ENCODE data around the gene DMWD. TPM values are rescaled to one million over a fixed set of nuclear protein-coding genes. Genes with fewer than 3 reads are reported as not detected.
A peak's percentile ranks its signal among the peaks of the same experiment; 100 is the strongest.

The DMWD gene
- total RNA-seq, 1 donor: 8.3 TPM

GRCh38 chr19:45790942-45791341 lies 1.7 kb downstream of the DMWD start:
- peak in 2 of 3 donors; percentile 81 to 86 for DNase-seq (ENCODE audit: low read depth in 2 of 3, low spot score in 2 of 3)

GRCh38 chr19:45789035-45789786 lies 3.4 kb downstream of the DMWD start:
- DNase-seq (ENCODE audit: low read depth in 2 of 3, low spot score in 2 of 3): no peak

- no peak for DNase-seq (ENCODE audit: low read depth in 2 of 3, low spot score in 2 of 3)
These were observed 6.1 kb downstream of the DMWD start for GRCh38 chr19:45786533-45786894.

- DNase-seq (ENCODE audit: low read depth in 2 of 3, low spot score in 2 of 3): no peak
These were observed 6.7 kb downstream of the DMWD start for GRCh38 chr19:45785781-45786532.

DNA sequence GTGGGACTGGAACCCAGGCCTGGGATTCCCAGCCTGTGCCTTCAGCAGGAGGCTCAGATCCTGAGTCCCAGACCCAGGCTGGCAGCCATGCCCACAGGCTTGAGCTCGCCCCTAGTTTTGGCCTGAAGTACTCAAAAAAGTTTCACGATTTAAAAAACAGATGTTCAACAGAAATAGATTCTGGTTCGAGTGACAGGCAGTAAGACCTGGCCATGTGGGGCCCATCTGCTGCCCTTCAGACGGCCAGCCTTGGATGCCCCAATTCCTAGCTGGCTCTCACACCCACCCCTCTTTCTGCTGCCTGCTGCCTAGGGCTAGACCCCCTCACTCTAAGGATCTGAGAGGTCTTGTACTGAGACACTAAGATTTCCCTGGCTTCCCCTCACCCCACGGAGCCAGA lies 7.5 kb downstream of the DMWD start:
- no peak for DNase-seq (ENCODE audit: low read depth in 2 of 3, low spot score in 2 of 3)

GRCh38 chr19:45784096-45784495 lies 8.5 kb downstream of the DMWD start:
- no peak for DNase-seq (ENCODE audit: low read depth in 2 of 3, low spot score in 2 of 3)

DNA sequence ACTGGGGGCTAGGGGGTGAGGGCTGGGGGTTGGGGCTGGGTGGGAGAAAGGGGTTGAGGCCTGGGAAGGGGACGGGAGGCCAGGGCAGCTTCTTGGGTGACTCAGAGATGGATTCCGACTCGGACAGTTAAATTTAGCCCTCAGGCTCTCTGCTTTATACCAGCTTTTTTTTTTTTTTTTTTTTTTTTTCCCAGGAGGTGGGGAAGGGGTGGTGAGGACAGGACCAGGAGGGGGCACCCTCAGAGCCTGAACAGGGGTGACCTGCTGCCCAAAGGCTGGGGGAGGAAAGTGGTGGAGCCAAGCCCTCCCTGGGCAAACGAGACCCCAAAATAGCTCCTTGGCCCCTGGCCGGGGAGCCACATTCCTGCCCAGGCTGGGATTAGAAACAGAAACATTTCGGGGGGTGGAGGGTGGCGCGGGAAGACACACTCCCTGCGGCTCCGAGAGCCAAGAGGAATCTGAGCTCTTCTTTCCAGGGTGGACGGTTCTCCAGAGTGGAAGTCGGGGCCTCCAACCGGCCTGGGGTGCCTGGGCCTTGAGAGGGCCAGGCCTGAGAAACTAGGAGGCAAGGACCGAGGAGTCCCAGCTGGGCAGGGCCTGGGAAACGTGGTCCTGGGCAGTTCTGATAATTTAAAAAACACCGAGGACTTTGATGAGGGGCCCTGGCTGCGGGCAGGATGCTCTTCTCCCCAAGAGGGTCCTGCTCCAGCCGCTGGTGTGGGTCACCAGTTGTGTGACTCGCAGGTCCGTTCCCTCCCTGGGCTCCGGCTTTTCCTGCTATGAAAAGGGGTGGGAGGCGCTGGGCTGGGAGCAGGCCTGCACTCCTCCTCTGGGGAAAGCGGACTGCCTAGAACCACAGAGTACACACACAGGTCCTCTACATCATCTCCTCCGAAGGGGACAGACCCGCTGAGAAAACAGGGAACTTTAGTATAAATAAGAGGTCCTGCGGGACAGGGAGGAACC lies 9.5 kb downstream of the DMWD start:
- DNase-seq (ENCODE audit: low read depth in 2 of 3, low spot score in 2 of 3): no peak

- no peak for DNase-seq (ENCODE audit: low read depth in 2 of 3, low spot score in 2 of 3)
These were observed 10.4 kb downstream of the DMWD start, which contains the start of gene DMPK for GRCh38 chr19:45782162-45782691. Gene DMPK, minus strand, starts transcription at chr19:45782490. Its CDS starts 138 bp downstream, at chr19:45782352.

GRCh38 chr19:45781214-45782161 lies 11.2 kb downstream of the DMWD start:
- DNase-seq (ENCODE audit: low read depth in 2 of 3, low spot score in 2 of 3): no peak

DNA sequence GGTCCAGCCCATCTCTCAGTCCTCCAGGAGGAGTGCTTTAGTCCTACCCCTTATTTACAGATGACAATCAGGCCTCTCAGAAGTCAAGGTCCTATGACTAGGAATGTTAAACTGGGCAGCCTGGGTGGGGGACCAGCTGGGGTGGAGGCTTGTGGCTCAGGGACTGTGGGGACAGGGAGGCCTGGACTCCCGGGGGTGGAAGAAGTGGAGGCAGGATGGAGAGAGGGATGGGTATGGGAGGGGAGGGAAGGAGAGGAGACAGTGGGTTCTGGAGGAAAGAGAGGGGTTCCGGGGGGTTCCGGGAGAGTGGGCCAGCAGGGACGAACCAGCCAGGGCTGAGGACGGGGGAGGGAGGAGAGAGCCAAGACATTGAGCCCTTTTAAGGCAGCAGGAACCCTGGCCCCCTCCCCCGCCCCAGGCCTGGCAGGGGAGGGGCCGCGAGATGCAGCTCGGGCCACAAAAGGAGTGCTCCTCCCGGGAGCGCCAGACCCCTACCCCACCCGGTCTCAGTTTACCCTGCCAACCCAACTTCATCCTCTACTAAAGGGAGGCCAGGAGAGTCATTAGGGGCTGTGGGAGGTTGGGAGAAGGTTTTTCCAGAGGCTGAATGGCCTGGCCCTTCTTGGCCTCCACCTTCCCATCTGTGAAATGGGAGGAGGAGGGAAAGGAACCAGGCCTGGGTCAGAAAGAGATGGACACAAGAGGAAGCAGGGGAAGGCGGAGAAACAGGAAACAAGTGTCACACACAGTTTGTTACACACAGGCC lies 12.0 kb downstream of the DMWD start:
- no peak for DNase-seq (ENCODE audit: low read depth in 2 of 3, low spot score in 2 of 3)

- DNase-seq (ENCODE audit: low read depth in 2 of 3, low spot score in 2 of 3): no peak
These were observed 12.5 kb downstream of the DMWD start for GRCh38 chr19:45780146-45780447.

DNA sequence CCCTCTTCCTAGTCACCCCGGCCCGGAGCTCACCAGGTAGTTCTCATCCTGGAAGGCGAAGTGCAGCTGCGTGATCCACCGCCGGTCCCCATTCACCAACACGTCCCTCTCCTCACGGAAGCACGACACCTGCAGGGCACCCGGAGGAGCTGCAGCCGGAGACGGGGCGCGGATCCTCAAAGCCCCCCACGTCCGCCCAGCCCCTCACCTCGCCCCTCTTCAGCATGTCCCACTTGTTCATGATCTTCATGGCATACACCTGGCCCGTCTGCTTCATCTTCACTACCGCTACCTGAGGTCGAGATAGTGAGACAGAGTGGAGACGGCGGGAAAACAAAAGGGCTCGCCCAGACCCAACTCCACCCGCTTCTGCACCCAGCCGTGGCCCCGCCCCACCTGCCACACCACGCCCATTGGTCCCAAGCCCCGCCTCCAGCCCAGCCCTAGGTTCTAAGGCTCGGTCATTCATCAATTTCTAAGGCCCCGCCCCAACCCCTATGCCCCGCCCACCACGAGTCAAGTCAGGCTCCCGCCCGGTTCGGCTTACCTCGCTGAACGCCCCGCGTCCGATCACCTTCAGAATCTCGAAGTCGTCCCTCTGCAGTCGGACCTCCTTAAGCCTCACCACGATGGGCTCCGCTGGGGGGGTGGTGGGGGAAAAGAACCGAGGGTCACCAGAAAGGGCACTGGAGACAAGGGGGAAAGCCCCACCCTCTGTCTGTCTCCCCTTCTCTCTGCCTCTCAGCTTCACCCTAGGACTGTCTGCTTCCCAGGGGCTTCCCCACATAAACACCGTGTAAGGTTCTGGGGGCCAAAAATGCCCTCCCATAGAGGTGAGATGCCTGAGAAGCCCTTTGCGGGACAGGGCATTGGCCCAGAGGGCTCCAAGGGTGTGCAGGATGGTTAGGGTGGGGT lies 13.2 kb downstream of the DMWD start:
- DNase-seq (ENCODE audit: low read depth in 2 of 3, low spot score in 2 of 3): peak; percentile 42 to 78 (median 74)

DNA sequence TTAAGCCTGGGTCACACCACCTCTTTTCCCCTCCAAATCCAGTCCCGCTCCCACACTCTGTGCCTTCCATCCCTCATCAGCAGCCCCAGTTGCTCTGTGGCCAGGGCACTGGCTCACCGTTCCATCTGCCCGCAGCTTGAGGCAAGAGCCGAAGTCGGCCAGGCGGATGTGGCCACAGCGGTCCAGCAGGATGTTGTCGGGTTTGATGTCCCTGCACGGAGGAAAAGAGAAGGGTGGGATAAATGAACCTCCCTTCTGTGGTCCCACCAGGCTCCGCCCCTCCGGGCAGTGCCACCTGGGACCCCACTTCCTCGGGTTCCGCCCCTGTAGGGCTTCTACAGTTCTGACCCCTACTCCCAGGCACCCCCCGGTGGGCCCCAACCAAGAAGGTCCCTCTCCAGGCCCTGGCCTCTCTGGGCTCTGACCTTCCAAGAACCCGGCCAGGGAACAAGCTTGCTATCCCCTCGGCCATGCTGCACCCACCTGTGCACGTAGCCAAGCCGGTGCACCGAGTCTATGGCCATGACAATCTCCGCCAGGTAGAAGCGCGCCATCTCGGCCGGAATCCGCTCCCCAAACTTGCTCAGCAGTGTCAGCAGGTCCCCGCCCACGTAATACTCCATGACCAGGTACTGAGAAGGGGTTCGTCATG lies 14.5 kb downstream of the DMWD start:
- DNase-seq (ENCODE audit: low read depth in 2 of 3, low spot score in 2 of 3): no peak

- no peak for DNase-seq (ENCODE audit: low read depth in 2 of 3, low spot score in 2 of 3)
These were observed 15.2 kb downstream of the DMWD start for GRCh38 chr19:45777395-45777961.

- DNase-seq (ENCODE audit: low read depth in 2 of 3, low spot score in 2 of 3): no peak
These were observed 17.9 kb downstream of the DMWD start for GRCh38 chr19:45774765-45775164.

GRCh38 chr19:45773384-45773783 lies 19.3 kb downstream of the DMWD start:
- DNase-seq (ENCODE audit: low read depth in 2 of 3, low spot score in 2 of 3): no peak

DNA sequence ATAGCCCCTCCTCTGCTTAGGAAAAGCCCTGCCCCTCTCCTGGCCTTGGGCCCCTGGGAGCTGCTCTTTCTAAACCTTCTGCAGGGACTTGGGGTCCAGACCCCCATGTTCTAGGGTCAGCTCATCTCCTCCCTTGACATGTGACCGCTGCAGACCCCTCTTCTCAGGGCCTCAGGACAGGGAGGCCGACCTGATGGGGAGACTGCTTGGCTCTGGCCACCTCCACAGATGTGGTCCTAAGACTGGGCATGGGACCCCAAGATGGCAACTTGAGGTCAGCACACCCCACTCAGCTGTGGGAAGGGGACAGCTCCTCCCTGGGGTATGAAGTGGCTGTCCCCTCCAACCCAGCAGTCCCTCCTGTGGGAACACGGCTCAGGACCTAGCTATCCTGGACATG lies 19.7 kb downstream of the DMWD start:
- no peak for DNase-seq (ENCODE audit: low read depth in 2 of 3, low spot score in 2 of 3)

Measured in hematopoietic multipotent progenitor cell (in vitro differentiated cells).